WTC11 (cell line): ENCODE results near the gene FGF3.

Experiments
- AFF4 ChIP-seq: sonication (generic); formaldehyde crosslinking; IDR thresholded peaks from 2 replicates; pipeline ENCODE4 v1.8.1; 2023; ENCODE audit warnings: mild to moderate bottlenecking, missing genetic modification reagents, borderline replicate concordance
- CTCF ChIP-seq: fragments of 200-600 bp; IDR thresholded peaks from 2 replicates; pipeline ENCODE4 v1.8.0; 2022; ENCODE audit warnings: antibody characterized with exemption
- E2F1 ChIP-seq: sonication (generic); formaldehyde crosslinking; IDR thresholded peaks from 2 replicates; pipeline ENCODE4 v1.8.0; 2022; ENCODE audit warnings: mild to moderate bottlenecking, missing genetic modification reagents
- TP53 ChIP-seq: sonication (generic); formaldehyde crosslinking; IDR thresholded peaks from 2 replicates; pipeline ENCODE4 v1.8.1; 2023; ENCODE audit warnings: mild to moderate bottlenecking, missing genetic modification reagents
- USF1 ChIP-seq: sonication (generic); formaldehyde crosslinking; IDR thresholded peaks from 2 replicates; pipeline ENCODE4 v1.8.0; 2022; ENCODE audit warnings: mild to moderate bottlenecking, missing genetic modification reagents

DNA sequence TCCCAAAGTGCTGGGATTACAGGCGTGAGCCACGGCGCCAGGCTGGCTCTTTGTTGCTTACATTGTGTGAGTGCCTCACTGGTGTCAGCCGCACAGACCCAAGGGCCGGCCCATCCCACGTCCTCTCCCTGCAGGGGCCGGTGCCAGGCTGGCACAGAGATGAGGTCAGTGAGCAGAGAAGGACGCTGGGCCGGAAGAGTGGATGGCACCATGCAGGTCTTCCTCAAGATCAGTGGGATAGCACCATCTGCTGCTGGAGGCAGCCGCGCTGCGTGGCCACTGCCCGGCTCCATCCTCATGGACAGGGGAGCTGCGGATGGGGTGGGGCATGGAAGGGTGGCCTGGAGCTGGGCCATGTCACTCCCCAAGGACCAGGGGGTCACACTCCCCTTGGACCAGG is 22.1 kb downstream of the FGF3 start:
- TF ChIP-seq USF1 (CRISPR knock-in tag): no peak
- no peak for TF ChIP-seq CTCF
- TF ChIP-seq E2F1 (CRISPR knock-in tag): no peak
- no peak for TF ChIP-seq TP53
- TF ChIP-seq AFF4: no peak
